ENCODE results near the gene PVALB.

The PVALB gene

GRCh38 chr22:36824655-36825054 lies 7.8 kb upstream of the PVALB start:
- H3K9me2 ChIP-seq (replicated peaks; ENCODE audit: insufficient read depth, low read length): no peaks in the 10 kb centered on the region
- no peaks in the 10 kb centered on the region for H3F3A ChIP-seq (ENCODE audit: insufficient read depth, low read length)
- DNase-seq: no peak
- no peak for TF ChIP-seq CTCF (IDR thresholded peaks at IDR 0.05; ENCODE audit: low read length)
- TF ChIP-seq EZH2phosphoT487 (IDR thresholded peaks at IDR 0.05; ENCODE audit: low read length): no peak
- TF ChIP-seq EZH2 (optimal IDR thresholded peaks at IDR 0.05; ENCODE audit: low read depth, low read length): no peak
- peaks cover 15% of the 10 kb centered on the region for H3K27me3 ChIP-seq (replicated peaks; ENCODE audit: insufficient read depth, low read length)
- no peaks in the 10 kb centered on the region for H3K9me3 ChIP-seq (replicated peaks; ENCODE audit: insufficient read depth, low read length)
- H3K4me3 ChIP-seq (ENCODE audit: low read length): no peak overlapping the region
- H2AFZ ChIP-seq (ENCODE audit: low read length): no peak overlapping the region
- H3K4me1 ChIP-seq (ENCODE audit: low read length): no peaks in the 10 kb centered on the region
- no peaks in the 10 kb centered on the region for H3K36me3 ChIP-seq (replicated peaks; ENCODE audit: insufficient read depth, low read length)
- no peaks in the 10 kb centered on the region for H4K20me1 ChIP-seq (ENCODE audit: insufficient read depth, low read length)
- no peak overlapping the region for H3K4me2 ChIP-seq (ENCODE audit: low read depth, low read length)
- H3K79me2 ChIP-seq (ENCODE audit: low read length): no peaks in the 10 kb centered on the region
- no peak overlapping the region for H3K27ac ChIP-seq (ENCODE audit: low read length)
- no peak overlapping the region for H3K9ac ChIP-seq (ENCODE audit: low read length)

- Histone ChIP-seq H3K4me2 (ENCODE audit: low read depth, low read length) (no peak overlapping the region), H3K4me1 (ENCODE audit: low read length) (no peaks in the 10 kb centered on the region), H3K9ac (ENCODE audit: low read length) (no peak overlapping the region), H3K4me3 (ENCODE audit: low read length) (no peak overlapping the region), H3K36me3 (replicated peaks; ENCODE audit: insufficient read depth, low read length) (no peaks in the 10 kb centered on the region), H3K79me2 (ENCODE audit: low read length) (no peaks in the 10 kb centered on the region), H3F3A (ENCODE audit: insufficient read depth, low read length) (no peaks in the 10 kb centered on the region), H3K27me3 (replicated peaks; ENCODE audit: insufficient read depth, low read length) (peaks cover 29% of the 10 kb centered on the region), H3K27ac (ENCODE audit: low read length) (no peak overlapping the region), H3K9me2 (replicated peaks; ENCODE audit: insufficient read depth, low read length) (no peaks in the 10 kb centered on the region), H4K20me1 (ENCODE audit: insufficient read depth, low read length) (no peaks in the 10 kb centered on the region), H3K9me3 (replicated peaks; ENCODE audit: insufficient read depth, low read length) (no peaks in the 10 kb centered on the region), H2AFZ (ENCODE audit: low read length) (no peak overlapping the region)
- TF ChIP-seq EZH2 (optimal IDR thresholded peaks at IDR 0.05; ENCODE audit: low read depth, low read length): no peak
- no peak for TF ChIP-seq CTCF (IDR thresholded peaks at IDR 0.05; ENCODE audit: low read length)
- no peak for TF ChIP-seq EZH2phosphoT487 (IDR thresholded peaks at IDR 0.05; ENCODE audit: low read length)
- no peak for DNase-seq
Measured at GRCh38 chr22:36823186-36823839, 6.5 kb upstream of the PVALB start.

- Histone ChIP-seq H3K4me2 (ENCODE audit: low read depth, low read length) (no peak overlapping the region), H3K4me1 (ENCODE audit: low read length) (no peaks in the 10 kb centered on the region), H4K20me1 (ENCODE audit: insufficient read depth, low read length) (no peaks in the 10 kb centered on the region), H3K9me3 (replicated peaks; ENCODE audit: insufficient read depth, low read length) (no peaks in the 10 kb centered on the region), H3K9me2 (replicated peaks; ENCODE audit: insufficient read depth, low read length) (no peaks in the 10 kb centered on the region), H3K36me3 (replicated peaks; ENCODE audit: insufficient read depth, low read length) (no peaks in the 10 kb centered on the region), H3K79me2 (ENCODE audit: low read length) (no peaks in the 10 kb centered on the region), H3K4me3 (ENCODE audit: low read length) (no peak overlapping the region), H3K27ac (ENCODE audit: low read length) (no peak overlapping the region), H3K9ac (ENCODE audit: low read length) (no peak overlapping the region), H2AFZ (ENCODE audit: low read length) (no peak overlapping the region), H3K27me3 (replicated peaks; ENCODE audit: insufficient read depth, low read length) (peaks cover 35% of the 10 kb centered on the region), H3F3A (ENCODE audit: insufficient read depth, low read length) (no peaks in the 10 kb centered on the region)
- TF ChIP-seq CTCF (IDR thresholded peaks at IDR 0.05; ENCODE audit: low read length): no peak
- TF ChIP-seq EZH2phosphoT487 (IDR thresholded peaks at IDR 0.05; ENCODE audit: low read length): no peak
- TF ChIP-seq EZH2 (optimal IDR thresholded peaks at IDR 0.05; ENCODE audit: low read depth, low read length): no peak
- DNase-seq: no peak
Measured at GRCh38 chr22:36822581-36822980, 5.7 kb upstream of the PVALB start.
